Hematopoietic multipotent progenitor cell (in vitro differentiated cells): Measurements from ENCODE around the gene GATA3. TPM values are rescaled to one million over a fixed set of nuclear protein-coding genes. Genes with fewer than 3 reads are reported as not detected.
A peak's percentile ranks its signal among the peaks of the same experiment; 100 is the strongest.

Experiments used
- DNase-seq, 3 donors: peaks; one replicate each; pipeline ENCODE4 v3.0.0-alpha.2; 2011 to 2015; ENCODE audit warnings: low read depth in 2 of 3, low spot score in 2 of 3
- total RNA-seq: library from RNA; depleted of rRNA; stranded (reverse); fragments of >200 nt; gene quantifications from one replicate; pipeline ENCODE4 v1.2.3, GENCODE V29; 2012

The GATA3 gene
- total RNA-seq, 1 donor = 2.2 TPM

GRCh38 chr10:8088504-8088903 lies 34.0 kb downstream of the GATA3 start:
- peak; percentile 5 to 88 (median 78) for DNase-seq

- DNase-seq = no peak
Observed at GRCh38 chr10:8092428-8092827, 37.9 kb downstream of the GATA3 start.

- no peak for DNase-seq
Observed at GRCh38 chr10:8095959-8096358, 41.5 kb downstream of the GATA3 start.

- DNase-seq = no peak
Observed at GRCh38 chr10:8096931-8097330, 42.4 kb downstream of the GATA3 start.

- DNase-seq = no peak
Observed at GRCh38 chr10:8100366-8100765, 45.9 kb downstream of the GATA3 start.

GRCh38 chr10:8102708-8103401 lies 48.4 kb downstream of the GATA3 start:
- no peak for DNase-seq

- no peak for DNase-seq
Observed at GRCh38 chr10:8103543-8103942, 49.1 kb downstream of the GATA3 start.

GRCh38 chr10:8104005-8104404 lies 49.5 kb downstream of the GATA3 start:
- DNase-seq = no peak

GRCh38 chr10:8104721-8105120 lies 50.2 kb downstream of the GATA3 start:
- DNase-seq = peak in 1 of 3 donors; percentile 41

- DNase-seq = no peak
Observed at GRCh38 chr10:8105932-8106331, 51.4 kb downstream of the GATA3 start.

- DNase-seq = no peak
Observed at GRCh38 chr10:8112230-8112905, 57.9 kb downstream of the GATA3 start.

- DNase-seq = no peak
Observed at GRCh38 chr10:8112942-8113442, 58.5 kb downstream of the GATA3 start.

- DNase-seq = no peak
Observed at GRCh38 chr10:8113616-8114015, 59.1 kb downstream of the GATA3 start.

GRCh38 chr10:8114741-8115617 lies 60.5 kb downstream of the GATA3 start:
- DNase-seq = peak in 1 of 3 donors; percentile 51

GRCh38 chr10:8115618-8115980 lies 61.1 kb downstream of the GATA3 start:
- peak in 1 of 3 donors; percentile 12 for DNase-seq

GRCh38 chr10:8116474-8116873 lies 62.0 kb downstream of the GATA3 start:
- DNase-seq = no peak

- DNase-seq = no peak
Observed at GRCh38 chr10:8116926-8117493, 62.5 kb downstream of the GATA3 start.

- DNase-seq = peak in 1 of 3 donors; percentile 33
Observed at GRCh38 chr10:8121201-8121890, 66.9 kb downstream of the GATA3 start.

GRCh38 chr10:8122611-8123369 lies 68.3 kb downstream of the GATA3 start:
- no peak for DNase-seq

- DNase-seq = no peak
Observed at GRCh38 chr10:8124436-8124835, 69.9 kb downstream of the GATA3 start.
